Measurements from ENCODE around the gene ACER1. TPM values are rescaled to one million over a fixed set of nuclear protein-coding genes. Genes with fewer than 3 reads are reported as not detected.

ACER1 gene
- total and polyA plus RNA-seq, 2 of the 13 experiments (the other 11 are each of a cell fraction or from before 2014, with no cell fraction given): not detected

- no peak for TF ChIP-seq HMGXB3 (CRISPR knock-in tag; IDR thresholded peaks at IDR 0.05; ENCODE audit: borderline replicate concordance)
- TF ChIP-seq HIVEP1 (CRISPR knock-in tag; IDR thresholded peaks at IDR 0.05): no peak
- TF ChIP-seq ZNF777 (CRISPR knock-in tag; IDR thresholded peaks at IDR 0.05): 0 out of 2 replicates have a peak, but pooled peaks have one; percentile 34
- no peak for TF ChIP-seq MZF1 (CRISPR knock-in tag; IDR thresholded peaks at IDR 0.05; ENCODE audit: borderline replicate concordance)
- TF ChIP-seq CSRNP2 (CRISPR knock-in tag; conservative IDR thresholded peaks at IDR 0.05; ENCODE audit: low read depth): no peak
- peak; percentile 57; the same call in 1 of the 2 replicates for TF ChIP-seq ZNF816 (CRISPR knock-in tag; IDR thresholded peaks at IDR 0.05; ENCODE audit: borderline replicate concordance)
- no peak for TF ChIP-seq ERF (CRISPR knock-in tag; IDR thresholded peaks at IDR 0.05)
- TF ChIP-seq MXD1 (CRISPR knock-in tag; IDR thresholded peaks at IDR 0.05): 0 out of 2 replicates have a peak, but pooled peaks have one; percentile 60
- TF ChIP-seq HMGA1 (CRISPR knock-in tag; conservative IDR thresholded peaks at IDR 0.05): no peak
- TF ChIP-seq CBFB (CRISPR knock-in tag; IDR thresholded peaks at IDR 0.05): no peak
- no peak for TF ChIP-seq GLMP (CRISPR knock-in tag; IDR thresholded peaks at IDR 0.05; ENCODE audit: borderline replicate concordance)
- 0 out of 2 replicates have a peak, but pooled peaks have one; percentile 26 for TF ChIP-seq ZBTB26 (CRISPR knock-in tag; IDR thresholded peaks at IDR 0.05; ENCODE audit: borderline replicate concordance)
- TF ChIP-seq RBAK (CRISPR knock-in tag; IDR thresholded peaks at IDR 0.05): no peak
- no peak for TF ChIP-seq ZNF180 (CRISPR knock-in tag; IDR thresholded peaks at IDR 0.05; ENCODE audit: borderline replicate concordance, low read depth)
- 0 out of 2 replicates have a peak, but pooled peaks have one; percentile 39 for TF ChIP-seq PAXIP1 (CRISPR knock-in tag; conservative IDR thresholded peaks at IDR 0.05)
- TF ChIP-seq XBP1 (CRISPR knock-in tag; IDR thresholded peaks at IDR 0.05): no peak
- no peak for TF ChIP-seq HNF4A (CRISPR knock-in tag; IDR thresholded peaks at IDR 0.05)
Measured at GRCh38 chr19:6372594-6373095, 39.2 kb upstream of the ACER1 start, which contains the start of gene ALKBH7 (continued).
